Skin epidermis (tissue), 12 donors: ENCODE data around the gene CWF19L1.
"Not testable (repeated sequence)": the region's sequence is repeated elsewhere in the genome, so short reads cannot be mapped to it uniquely, and the experiment has no call there.

Experiments used
- H3K27ac ChIP-seq, 21 experiments: fragments of 200-600 bp; sonication (generic) in 11 of 21; one replicate each; pipeline ENCODE4 v1.5.0; 2020; ENCODE audit warnings: mild to moderate bottlenecking in 3 of 21, inconsistent platforms in 2 of 21, moderate library complexity in 2 of 21
- H3K4me3 ChIP-seq, 7 experiments: fragments of 200-600 bp; sonication (generic) in 2 of 7; one replicate each; pipeline ENCODE4 v1.5.0; 2020; ENCODE audit warnings: inconsistent platforms in 2 of 7, mild to moderate bottlenecking in 2 of 7, moderate library complexity in 1 of 7

The CWF19L1 gene

GRCh38 chr10:100267239-100268104 is at the start of gene CWF19L1:
TSS of gene CWF19L1 (minus strand) at chr10:100267638. CDS start at chr10:100267593, 45 bp downstream.
- Histone ChIP-seq H3K4me3 (peak within 1 kb of the TSS; percentile 59 to 100 (median 89)), H3K27ac (peak within 1 kb of the TSS in 20 of 21 experiments; percentile 46 to 95 (median 84))

- Histone ChIP-seq H3K27ac (no peak overlapping the region), H3K4me3 (no peak overlapping the region)
These were observed 48.2 kb upstream of the CWF19L1 start for GRCh38 chr10:100315615-100316014.

- peak overlapping the region in 10 of 21 experiments; percentile 13 to 75 (median 45) for H3K27ac ChIP-seq
These were observed 43.9 kb upstream of the CWF19L1 start for GRCh38 chr10:100311298-100311697.

GRCh38 chr10:100307684-100308083 is 40.2 kb upstream of the CWF19L1 start:
- peak overlapping the region in 6 of 21 experiments; percentile 1 to 62 (median 36) for H3K27ac ChIP-seq
- no peak overlapping the region for H3K4me3 ChIP-seq

More at GRCh38 chr10:100311298-100311697, 43.9 kb upstream of the CWF19L1 start:
- no peak overlapping the region for H3K4me3 ChIP-seq

GRCh38 chr10:100306861-100307260 is 39.4 kb upstream of the CWF19L1 start:
- H3K27ac ChIP-seq: peak overlapping the region in 11 of 21 experiments; percentile 16 to 62 (median 51)
- H3K4me3 ChIP-seq: no peak overlapping the region

GRCh38 chr10:100304414-100304813 is 37.0 kb upstream of the CWF19L1 start:
- Histone ChIP-seq H3K27ac (no peak overlapping the region), H3K4me3 (no peak overlapping the region)

GRCh38 chr10:100303724-100304319 is 36.4 kb upstream of the CWF19L1 start:
- Histone ChIP-seq H3K27ac (no peak overlapping the region), H3K4me3 (no peak overlapping the region)

GRCh38 chr10:100301123-100301522 is 33.7 kb upstream of the CWF19L1 start:
- not testable (repeated sequence) for H3K27ac ChIP-seq, H3K4me3 ChIP-seq

GRCh38 chr10:100297242-100297641 is 29.8 kb upstream of the CWF19L1 start:
- H3K27ac ChIP-seq: no peak overlapping the region

GRCh38 chr10:100293066-100293465 is 25.6 kb upstream of the CWF19L1 start:
- H3K27ac ChIP-seq: no peak overlapping the region
- no peak overlapping the region for H3K4me3 ChIP-seq

More at GRCh38 chr10:100297242-100297641, 29.8 kb upstream of the CWF19L1 start:
- no peak overlapping the region for H3K4me3 ChIP-seq

- not testable (repeated sequence) for H3K4me3 ChIP-seq
- H3K27ac ChIP-seq: peak overlapping the region in 1 of 21 experiments; percentile 33
These were observed 24.9 kb upstream of the CWF19L1 start for GRCh38 chr10:100292300-100292699.

- no peak overlapping the region for H3K4me3 ChIP-seq
- no peak overlapping the region for H3K27ac ChIP-seq
These were observed 23.9 kb upstream of the CWF19L1 start for GRCh38 chr10:100291356-100291755.

GRCh38 chr10:100289641-100290040 is 22.2 kb upstream of the CWF19L1 start:
- no peak overlapping the region for H3K4me3 ChIP-seq
- no peak overlapping the region for H3K27ac ChIP-seq

GRCh38 chr10:100288196-100288595 is 20.8 kb upstream of the CWF19L1 start:
- Histone ChIP-seq H3K27ac (no peak overlapping the region), H3K4me3 (no peak overlapping the region)

GRCh38 chr10:100287756-100288155 is 20.3 kb upstream of the CWF19L1 start:
- no peak overlapping the region for H3K27ac ChIP-seq
- no peak overlapping the region for H3K4me3 ChIP-seq

GRCh38 chr10:100286051-100287033 is 18.9 kb upstream of the CWF19L1 start, which contains the start of gene BLOC1S2:
TSS of gene BLOC1S2 (minus strand) at chr10:100286680. CDS start at chr10:100286659, 21 bp downstream.
- H3K27ac ChIP-seq: peak within 1 kb of the TSS; percentile 80 to 97 (median 91)
- peak within 1 kb of the TSS; percentile 65 to 95 (median 77) for H3K4me3 ChIP-seq

GRCh38 chr10:100285326-100285725 is 17.9 kb upstream of the CWF19L1 start:
- H3K27ac ChIP-seq: peak overlapping the region in 20 of 21 experiments; percentile 80 to 97 (median 91)
- H3K4me3 ChIP-seq: peak overlapping the region; percentile 65 to 95 (median 77)

GRCh38 chr10:100282907-100283306 is 15.5 kb upstream of the CWF19L1 start:
- Histone ChIP-seq H3K27ac (peak overlapping the region in 1 of 21 experiments; percentile 20), H3K4me3 (no peak overlapping the region)

- H3K27ac ChIP-seq, H3K4me3 ChIP-seq: not testable (repeated sequence)
These were observed 9.5 kb upstream of the CWF19L1 start for GRCh38 chr10:100276971-100277370.
